GM19467 (cell line): ENCODE measurements around the gene ZNF532.

Experiments
- ATAC-seq: cut with Tn5 transposase; IDR thresholded peaks from one replicate; pipeline ENCODE4 v1.9.1; 2021; ENCODE audit warnings: mild to moderate bottlenecking, moderate library complexity; ENCODE audit not compliant: unreplicated experiment

ZNF532 gene

GRCh38 chr18:58937071-58937886, 72.6 kb downstream of the ZNF532 start:
- ATAC-seq: no peak

GRCh38 chr18:58937887-58938267, 73.2 kb downstream of the ZNF532 start:
- no peak for ATAC-seq

- no peak for ATAC-seq
Observed at GRCh38 chr18:58941426-58942099, 76.9 kb downstream of the ZNF532 start.

DNA sequence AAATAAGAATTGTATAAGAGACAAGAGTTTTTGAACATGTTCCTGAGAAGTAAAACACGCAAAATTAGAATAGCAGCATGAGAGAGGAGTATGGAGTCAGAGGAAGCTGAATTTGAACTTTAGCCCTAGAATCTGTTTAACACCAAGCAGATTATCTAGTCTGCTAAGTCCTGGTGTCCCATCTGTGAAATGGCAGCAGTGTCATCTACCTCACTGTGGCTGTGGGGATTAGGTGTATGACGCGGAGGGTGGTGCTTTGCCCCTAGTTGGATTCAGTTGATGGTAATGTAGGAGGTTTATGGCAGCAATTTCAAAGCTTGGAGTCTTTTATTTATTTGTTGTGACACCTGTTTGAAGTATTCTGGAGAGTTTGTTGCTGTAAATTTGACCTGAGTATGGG, 79.2 kb downstream of the ZNF532 start:
- no peak for ATAC-seq

DNA sequence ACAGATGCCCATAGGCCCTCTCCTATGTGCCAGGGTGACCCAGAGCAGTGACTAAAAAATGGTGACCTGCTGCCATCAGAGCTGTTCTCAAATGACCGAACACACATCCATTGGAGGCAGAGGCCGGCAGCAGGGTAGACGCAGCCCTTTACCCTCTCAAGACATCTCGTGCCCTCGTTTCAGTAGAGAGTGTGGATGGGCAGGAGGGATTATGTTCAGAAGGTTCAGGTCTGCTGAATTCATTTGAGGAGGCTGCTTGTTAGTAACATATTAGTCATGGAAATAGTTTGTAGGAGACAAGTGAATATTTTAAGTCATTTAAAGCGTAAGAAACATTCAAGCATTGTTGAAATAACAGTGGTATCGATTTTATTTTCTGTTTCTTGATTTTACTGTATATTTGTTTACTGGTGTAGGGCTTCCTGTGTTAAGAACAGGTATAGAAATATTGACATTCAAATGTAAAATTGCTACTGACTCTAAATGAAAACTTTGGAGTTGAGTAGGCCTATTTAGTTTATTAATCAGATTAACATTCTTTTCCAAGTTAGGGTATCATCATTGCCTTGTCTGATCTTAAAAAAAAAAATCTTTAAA, 82.6 kb downstream of the ZNF532 start:
- peak; percentile 32 for ATAC-seq

- no peak for ATAC-seq
Observed at GRCh38 chr18:58949031-58949430, 84.4 kb downstream of the ZNF532 start.

DNA sequence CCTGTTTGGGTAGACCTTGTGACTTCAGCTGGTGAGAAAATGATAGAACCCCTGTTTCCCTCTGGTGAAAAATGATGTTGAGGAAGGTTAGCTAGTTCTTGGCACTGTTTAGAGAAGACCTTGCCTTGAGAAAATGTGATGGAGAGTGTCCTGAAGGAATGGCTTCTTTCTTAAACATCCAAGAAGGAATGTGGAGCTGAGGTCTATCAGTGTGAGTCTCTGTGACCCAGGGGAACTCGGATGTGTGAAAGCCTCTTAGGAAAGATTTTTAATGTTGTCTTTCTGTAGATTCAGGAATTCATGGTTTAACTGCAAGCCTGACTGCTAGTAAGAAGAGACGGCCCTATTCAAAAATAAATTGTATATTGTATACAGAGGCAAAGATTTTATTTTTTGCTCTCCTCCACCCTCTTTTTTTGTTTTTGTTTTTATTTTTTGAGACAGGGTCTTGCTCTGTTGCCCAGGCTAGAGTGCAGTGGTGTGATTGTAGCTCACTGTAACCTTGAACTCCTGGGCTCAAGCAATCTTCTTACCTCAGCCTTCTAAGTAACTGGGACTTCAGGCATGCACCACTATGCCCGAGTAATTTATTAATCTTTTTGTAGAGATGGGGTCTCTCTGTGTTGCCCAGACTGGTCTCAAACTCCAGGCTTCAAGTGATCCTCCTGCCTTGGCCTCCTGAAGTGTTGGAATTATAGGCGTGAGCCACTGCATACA, 87.5 kb downstream of the ZNF532 start:
- ATAC-seq: no peak

DNA sequence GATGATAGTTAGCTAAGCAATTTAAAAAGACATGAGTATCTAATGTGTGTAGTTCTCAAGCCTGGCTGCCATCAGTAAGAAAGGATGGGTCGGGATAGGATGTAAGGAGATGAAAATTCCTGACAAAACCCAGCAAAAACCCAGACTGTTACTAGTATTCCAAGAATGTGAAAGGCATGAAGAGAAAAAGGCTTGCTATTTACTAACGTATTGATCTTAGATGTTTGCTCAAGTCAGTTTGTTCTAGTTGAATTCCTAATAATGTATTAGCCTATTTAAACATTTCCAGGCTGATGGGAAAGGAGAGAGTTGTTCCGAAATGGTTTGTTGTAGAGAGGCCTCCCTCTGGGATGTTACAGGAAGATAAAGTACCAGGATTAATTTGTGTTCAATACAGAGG, 88.2 kb downstream of the ZNF532 start:
- no peak for ATAC-seq

GRCh38 chr18:58953627-58954026, 89.0 kb downstream of the ZNF532 start:
- ATAC-seq: no peak

GRCh38 chr18:58955001-58955400, 90.3 kb downstream of the ZNF532 start:
- no peak for ATAC-seq

- no peak for ATAC-seq
Observed at GRCh38 chr18:58955738-58956137, 91.1 kb downstream of the ZNF532 start.

- ATAC-seq: no peak
Observed at GRCh38 chr18:58958628-58959027, 94.0 kb downstream of the ZNF532 start.

- ATAC-seq: no peak
Observed at GRCh38 chr18:58960508-58960907, 95.8 kb downstream of the ZNF532 start.

DNA sequence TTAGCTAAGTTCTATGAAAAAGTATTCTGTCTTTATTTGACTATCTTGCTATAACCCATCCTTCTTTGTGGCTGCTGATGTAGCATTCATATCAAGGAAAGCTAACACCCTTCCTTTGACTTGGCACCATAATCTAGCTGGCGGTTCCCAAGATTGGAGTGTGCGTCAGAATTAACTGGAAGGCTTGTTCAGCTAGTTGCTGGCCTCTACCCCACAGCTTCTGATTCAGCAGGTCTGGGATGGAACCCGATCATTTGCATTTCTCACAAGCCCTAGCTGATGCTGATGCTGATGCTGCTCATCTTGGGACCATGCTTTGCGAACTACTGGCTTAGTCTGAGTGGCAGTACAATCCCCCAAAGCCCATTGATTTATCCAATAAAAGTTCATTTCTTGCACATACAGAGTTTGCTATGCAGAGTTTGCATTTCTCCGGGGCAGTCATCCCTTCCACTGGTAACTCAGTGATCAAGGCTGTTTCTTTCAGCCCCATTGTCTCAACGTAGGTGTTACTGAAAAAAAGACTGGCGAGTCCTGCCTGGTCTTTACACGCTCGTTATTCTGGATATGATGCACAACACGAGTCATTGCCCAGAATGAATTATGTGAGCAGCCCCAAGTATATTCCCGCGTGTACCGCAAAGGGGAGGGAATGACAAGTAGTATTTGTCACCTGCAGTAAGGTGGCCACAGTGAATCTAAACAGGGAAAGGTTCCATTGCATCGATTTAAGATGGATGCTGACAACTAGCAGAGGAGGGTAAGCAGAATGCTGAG, 96.5 kb downstream of the ZNF532 start:
- ATAC-seq: no peak

DNA sequence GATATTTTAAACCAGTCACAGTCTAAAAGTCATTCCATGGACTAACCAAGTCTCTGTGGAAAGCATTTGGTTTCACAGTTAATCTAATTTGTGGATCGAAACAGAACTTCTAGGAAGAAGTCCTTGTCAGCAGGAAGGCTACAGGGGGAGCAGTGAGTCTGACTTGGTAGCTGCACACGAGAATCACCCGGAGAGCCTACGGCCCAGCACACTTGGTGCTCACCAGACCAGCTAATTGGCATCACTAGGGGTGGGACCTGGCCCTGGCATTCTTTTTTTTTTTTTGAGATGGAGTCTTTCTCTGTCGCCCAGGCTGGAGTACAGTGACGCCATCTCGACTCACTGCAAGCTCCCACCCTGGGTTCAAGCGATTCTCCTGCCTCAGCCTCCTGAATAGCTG, 97.7 kb downstream of the ZNF532 start:
- ATAC-seq: no peak

DNA sequence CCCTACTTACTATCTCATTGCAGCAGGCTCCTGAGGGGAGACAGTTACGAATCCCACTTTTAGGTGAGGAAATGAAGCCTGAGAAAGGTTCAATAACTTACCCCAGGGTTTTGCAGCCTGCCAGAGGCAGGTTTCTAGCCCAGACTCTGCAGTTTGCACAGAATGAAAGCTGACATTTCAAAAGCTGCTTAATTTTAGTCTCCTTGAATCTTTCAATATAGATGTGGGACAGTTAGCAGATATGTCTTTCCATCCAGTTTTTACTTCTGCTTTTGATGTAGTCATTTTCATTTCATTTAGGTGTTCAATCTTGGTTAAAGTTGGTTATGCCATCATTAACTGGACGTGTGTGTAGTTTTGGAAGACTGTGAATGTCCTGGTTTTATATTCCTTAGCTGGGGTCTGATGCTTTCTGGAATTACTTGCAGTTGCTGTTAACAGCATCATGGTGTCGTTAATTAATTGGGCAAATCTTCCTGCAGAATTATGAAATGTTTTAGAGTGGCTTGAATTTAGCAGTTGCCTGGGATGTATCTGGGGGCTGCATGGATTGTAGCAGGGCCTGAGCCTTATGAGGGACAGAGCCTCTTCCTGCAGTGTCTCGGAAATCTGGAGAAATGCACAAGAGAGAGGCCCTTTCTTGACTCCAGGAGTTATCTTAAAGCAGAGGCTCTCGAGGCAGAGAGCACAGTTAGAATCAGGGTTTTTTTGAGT, 100.8 kb downstream of the ZNF532 start:
- ATAC-seq: no peak

DNA sequence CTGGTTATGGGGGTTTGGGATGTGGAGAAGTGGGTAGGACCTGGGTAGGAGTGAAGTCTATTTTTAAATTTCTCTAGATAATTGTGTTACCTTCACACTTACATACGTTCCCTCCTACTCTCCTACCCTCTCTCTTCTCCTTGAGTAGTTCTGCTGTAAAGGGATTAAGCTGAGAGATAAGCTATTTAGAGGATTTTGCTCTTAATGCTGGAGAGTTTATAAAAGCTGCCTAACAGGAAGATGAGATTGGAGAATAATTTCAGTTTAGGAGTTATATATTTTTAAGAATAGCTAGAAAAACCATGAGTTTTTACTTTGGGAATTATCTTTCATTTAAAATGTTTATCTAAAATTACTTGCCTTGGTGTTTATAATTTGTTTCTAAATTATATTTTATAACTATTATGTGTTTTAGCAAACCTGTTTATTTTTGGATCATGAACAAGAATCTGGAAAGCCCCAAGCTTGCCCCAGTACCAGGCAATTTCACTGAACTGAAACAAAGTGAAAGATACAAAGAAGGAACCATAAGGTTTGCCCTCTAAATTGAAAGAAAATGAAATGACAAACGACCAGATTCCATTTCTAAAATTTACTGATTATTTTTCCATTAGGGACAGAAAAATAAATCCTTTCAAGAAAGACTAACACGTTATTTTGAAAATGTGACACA, 101.5 kb downstream of the ZNF532 start:
- ATAC-seq: no peak

- no peak for ATAC-seq
Observed at GRCh38 chr18:58966704-58967103, 102.0 kb downstream of the ZNF532 start.

DNA sequence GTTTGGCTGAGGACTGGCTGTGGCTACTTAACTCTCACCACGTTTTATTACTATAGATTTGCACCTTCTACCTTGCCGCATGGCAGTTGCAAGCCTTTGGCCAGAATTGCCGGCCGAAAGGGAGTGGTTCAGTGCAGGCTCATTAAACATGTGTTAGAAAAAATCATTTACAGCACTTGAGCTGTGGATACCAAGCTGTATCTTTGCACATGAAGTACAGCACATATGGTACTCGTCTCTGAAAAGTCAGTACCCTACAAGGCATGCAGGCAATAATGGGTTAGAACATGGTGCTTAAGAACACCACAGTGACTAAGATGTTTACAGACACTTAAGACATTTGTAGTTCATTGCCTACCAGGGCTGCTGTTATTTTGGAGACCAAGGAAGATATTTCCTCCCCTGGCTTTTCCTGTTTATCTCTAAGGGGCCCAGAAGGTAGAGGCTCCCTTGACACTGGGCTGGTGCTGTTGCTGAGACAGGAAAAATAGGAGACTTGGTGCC, 103.1 kb downstream of the ZNF532 start:
- no peak for ATAC-seq
